C4-2B (cell line): ENCODE results near the gene NF1.

Experiments used
- H3K27ac ChIP-seq: fragments of 450-650 bp; 2 replicates; pipeline ENCODE4 v1.5.1; 2017
- CTCF ChIP-seq: fragments of 450-650 bp; conservative IDR thresholded peaks from 2 replicates; pipeline ENCODE4 v1.5.1; 2017; ENCODE audit warnings: mild to moderate bottlenecking
- ZFX ChIP-seq: fragments of 450-650 bp; IDR thresholded peaks from 2 replicates; pipeline ENCODE4 v1.6.1; 2017

The NF1 gene

DNA sequence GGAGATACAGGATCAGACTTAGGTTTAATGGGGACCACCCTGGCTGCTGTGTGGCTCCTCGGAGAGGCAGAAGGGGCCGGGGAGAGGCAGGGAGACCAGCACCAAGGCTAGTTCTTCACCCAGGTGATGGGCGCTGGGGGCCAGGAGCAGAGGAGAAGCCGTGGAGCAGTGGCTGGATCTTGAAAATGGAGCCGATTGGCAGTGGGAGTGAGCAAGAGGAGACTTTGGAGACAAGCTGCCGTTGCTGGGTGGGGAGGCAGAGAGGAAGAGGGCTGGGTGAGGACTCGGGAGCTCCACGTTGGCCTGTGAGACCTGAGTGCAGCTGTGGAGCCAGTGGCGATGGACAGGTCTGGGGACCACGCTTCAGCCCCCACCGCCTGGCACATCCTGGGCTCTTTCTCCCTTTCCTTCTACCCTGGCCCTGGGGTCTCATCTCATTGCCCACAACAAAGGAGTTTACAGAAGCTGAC is 305.7 kb downstream of the NF1 start:
- TF ChIP-seq ZFX (no peak), CTCF (no peak)

DNA sequence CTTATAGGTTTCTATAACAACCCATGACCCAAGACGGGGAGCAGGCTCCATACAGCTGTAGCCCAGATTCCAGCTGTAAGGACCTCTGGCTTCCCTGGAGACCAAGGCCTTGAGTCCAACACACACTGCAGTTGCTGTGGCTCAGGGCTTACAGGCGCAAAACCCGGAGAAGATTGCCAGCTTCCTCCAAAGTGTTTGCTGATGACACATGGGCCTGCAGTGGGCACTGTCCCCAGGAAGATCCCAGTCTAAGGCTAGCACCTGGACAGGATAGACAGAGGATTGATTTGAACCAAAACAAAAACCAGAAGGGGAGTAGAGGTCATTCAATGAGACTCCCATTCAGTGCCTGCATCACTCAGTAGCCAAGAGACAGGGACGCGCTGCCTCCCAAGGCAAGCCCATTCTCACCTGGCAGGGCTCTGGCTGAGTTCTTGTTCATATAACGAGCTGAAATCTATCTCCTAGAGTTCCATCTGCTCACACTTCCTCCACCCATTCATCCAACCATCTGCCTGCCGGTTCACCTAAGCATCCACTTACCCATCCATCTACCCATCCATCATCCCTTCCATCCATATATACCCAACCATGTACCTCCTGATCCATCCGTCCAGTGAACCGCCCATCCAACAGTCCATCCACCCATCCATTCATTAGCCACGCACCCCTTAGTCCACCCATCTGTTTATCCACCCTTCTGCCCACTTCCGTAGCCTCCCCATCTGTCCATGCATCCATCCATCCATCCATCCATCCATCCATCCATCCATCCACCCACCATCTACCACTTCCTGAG is 306.9 kb downstream of the NF1 start:
- H3K27ac ChIP-seq = no peak overlapping the region
- TF ChIP-seq CTCF (no peak), ZFX (no peak)

More for the DNA sequence above, 305.7 kb downstream of the NF1 start:
- no peak overlapping the region for H3K27ac ChIP-seq

GRCh38 chr17:31404028-31404949 is 309.5 kb downstream of the NF1 start:
- TF ChIP-seq CTCF (no peak), ZFX (no peak)
- no peak overlapping the region for H3K27ac ChIP-seq

DNA sequence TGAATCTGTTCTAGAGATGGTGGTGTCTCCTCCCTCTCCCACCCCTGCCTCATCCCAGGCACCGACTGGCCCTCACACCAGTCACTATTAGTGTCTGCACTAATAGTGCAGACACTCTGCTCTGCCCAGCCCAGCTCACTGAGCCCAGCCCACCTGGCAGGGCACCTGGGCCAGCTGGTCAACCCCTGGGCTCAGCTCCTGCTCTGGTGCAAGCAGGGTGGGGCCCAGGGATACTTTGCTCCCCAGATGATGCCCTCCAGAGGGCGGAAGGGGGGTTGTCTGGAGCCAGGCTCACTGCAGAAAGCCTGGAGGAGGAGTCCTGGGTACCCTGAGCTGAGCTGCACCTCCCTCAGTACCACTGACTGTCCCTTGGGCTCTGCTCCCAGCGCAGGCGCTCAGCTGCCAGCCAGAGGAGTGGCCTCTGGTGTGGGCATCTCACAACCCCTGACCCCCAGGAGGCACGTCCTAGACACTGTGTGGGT is 311.2 kb downstream of the NF1 start:
- no peak for TF ChIP-seq ZFX
- TF ChIP-seq CTCF = no peak
- no peak overlapping the region for H3K27ac ChIP-seq

DNA sequence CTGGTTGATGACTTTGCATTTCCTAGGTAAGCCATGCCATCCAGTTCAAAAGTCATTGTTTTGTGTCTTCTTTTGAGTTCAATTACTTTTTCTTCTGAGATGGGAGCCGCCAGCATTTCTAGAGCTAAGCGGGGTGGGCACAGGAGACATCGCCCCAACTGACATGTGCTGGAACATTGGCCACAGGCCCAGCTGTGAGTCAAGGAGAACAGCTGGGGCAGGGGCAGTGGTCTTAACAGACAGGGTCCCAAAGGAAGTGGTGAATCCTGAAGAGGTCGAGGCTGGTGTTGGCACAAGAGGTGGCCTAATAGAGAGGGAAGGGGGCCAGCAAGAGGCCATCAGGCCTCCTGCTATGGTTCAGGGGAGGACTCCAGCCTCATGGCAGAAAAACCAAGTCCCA is 313.8 kb downstream of the NF1 start:
- H3K27ac ChIP-seq = no peak overlapping the region
- TF ChIP-seq CTCF (no peak), ZFX (no peak)

DNA sequence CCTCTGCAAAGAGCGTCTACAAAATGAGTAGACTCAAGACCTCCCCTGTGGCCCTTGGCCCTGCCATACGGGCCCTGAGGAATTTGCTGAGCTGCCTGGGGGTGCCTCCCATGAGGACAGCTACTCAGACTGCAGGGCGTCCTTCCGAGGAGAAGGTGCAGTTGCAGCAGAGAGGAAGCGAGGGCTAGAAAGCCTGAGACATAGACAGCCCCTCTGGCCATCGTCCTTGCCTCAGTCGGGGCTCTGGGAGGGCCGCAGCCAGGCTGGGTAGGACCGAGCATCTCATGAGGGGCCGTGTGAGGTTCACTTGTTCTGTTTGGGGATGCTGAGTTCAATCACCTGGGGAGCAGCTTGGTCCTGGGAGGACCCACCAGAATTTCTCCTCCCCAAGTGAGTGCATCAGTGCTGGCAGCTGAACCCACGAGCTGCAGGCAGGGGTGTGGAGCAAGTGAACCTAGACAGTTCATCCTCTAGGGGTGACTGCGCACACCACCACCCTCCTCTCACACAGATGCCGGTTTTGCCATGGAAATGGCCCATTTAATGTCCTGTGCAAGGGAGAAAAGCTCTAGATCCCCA is 317.0 kb downstream of the NF1 start:
- no peak overlapping the region for H3K27ac ChIP-seq
- TF ChIP-seq CTCF (no peak), ZFX (no peak)
